GM21381 (cell line): ENCODE results near the gene UGGT2.

Source experiments
- ATAC-seq: cut with Tn5 transposase; IDR thresholded peaks from one replicate; pipeline ENCODE4 v1.9.1; 2021; ENCODE audit warnings: mild to moderate bottlenecking, moderate library complexity; ENCODE audit not compliant: unreplicated experiment

Gene UGGT2

DNA sequence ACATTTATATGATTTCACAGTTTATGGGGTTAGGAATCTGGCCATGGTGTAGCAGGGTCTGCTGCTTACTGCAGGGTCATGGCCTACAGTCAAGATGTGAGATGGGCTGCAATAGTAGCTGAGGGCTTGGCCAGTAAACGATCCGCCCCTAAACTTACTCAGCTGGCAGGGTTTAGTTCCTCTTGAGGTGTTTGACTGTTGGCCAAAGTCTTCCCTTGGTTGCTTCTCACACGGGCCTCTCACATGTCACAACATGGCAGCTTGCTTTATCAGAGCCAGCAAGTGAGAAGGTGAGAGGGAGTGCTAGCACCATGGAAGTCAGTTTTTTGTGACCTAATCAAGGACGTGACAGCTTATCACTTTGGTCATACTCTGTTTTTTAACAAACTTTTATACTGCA lies 299.1 kb downstream of the UGGT2 start:
- ATAC-seq, result no peak

DNA sequence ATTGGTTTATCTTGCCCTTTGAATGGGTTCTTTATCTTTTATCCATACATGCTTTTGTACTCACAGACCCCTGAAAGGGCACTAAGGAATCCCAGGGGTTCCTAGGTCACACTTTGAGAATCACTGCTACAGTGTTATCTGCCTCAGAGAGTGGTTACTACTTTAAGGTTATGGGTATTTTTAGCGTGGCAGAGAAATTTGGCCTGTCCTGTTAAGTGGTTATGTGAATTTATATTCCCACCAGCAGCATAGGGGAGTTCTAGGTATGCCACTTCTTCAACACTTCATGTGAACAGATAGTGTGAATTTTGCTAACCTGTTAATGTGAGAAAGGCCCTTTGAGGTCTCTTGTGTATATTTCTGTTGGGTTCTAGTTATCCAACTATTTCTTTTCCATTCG lies 300.5 kb downstream of the UGGT2 start:
- ATAC-seq, result no peak
